Subcutaneous adipose tissue (tissue), 4 donors: ENCODE results near the gene AP5S1. TPM values are rescaled to one million over a fixed set of nuclear protein-coding genes. Genes with fewer than 3 reads are reported as not detected.

Experiments
- total RNA-seq, 4 donors: library from RNA; depleted of rRNA; stranded (reverse); fragments of >200 nt; gene quantifications; one replicate each; pipeline ENCODE4 v1.1.0, GENCODE V29; 2016
- TF ChIP-seq, protein P1 (sequence below): fragments of 450-650 bp; IDR thresholded peaks from one replicate; pipeline ENCODE4 v1.5.1; 2016; ENCODE audit warnings: low read depth, mild to moderate bottlenecking, control low read depth, antibody characterized with exemption, moderate library complexity

Gene AP5S1
- total RNA-seq, 4 donors from 2014 or later = 8.0 to 15.1 (median 10.6) TPM

DNA sequence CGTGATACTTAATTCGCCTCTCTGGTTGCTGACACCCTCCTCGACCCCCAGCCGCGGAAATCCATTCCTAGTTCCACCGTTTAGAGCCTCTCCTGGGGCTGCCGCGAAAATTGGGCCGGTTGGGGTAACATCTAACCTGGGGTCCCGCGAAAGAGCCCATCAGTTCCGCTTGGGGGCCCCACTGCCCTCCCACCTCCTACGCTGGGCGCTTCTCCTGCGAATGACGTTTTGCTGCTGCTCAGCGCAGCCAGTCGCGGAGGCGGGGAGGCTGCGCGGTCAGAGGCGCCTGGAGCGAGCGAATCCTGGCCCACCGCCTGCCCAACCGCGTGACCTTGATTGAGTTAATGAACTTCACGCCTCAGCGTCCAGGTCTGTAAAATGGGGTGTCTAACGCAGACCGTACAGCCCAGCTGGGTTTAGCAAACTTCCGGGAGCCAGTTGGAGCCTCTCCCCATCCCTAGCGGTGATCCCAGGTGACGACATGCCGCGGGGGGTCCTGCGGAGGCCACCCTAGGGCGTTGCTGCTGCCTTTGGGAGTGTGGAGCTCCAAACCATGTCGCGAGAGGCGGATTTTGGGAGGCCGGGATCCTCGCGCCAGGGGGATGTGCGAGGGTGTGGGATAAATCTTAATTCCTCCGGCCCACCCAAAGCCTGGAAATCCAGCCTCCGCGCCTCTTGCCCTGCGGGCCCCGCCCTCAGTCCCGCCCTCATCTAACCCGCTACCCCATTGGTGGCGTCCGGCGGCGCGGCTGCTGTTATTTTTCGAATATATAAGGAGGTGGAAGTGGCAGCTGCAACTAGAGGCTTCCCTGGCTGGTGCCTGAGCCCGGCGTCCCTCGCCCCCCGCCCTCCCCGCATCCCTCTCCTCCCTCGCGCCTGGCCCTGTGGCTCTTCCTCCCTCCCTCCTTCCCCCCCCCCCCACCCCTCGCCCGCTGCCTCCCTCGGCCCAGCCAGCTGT, 24.6 kb upstream of the AP5S1 start, which contains the start of gene CDC25B:
Gene CDC25B, plus strand, starts transcription at position 800 of the 958 bp plus-strand sequence. CDS start 222 bp downstream, outside the sequence.
- TF ChIP-seq, protein P1, sequence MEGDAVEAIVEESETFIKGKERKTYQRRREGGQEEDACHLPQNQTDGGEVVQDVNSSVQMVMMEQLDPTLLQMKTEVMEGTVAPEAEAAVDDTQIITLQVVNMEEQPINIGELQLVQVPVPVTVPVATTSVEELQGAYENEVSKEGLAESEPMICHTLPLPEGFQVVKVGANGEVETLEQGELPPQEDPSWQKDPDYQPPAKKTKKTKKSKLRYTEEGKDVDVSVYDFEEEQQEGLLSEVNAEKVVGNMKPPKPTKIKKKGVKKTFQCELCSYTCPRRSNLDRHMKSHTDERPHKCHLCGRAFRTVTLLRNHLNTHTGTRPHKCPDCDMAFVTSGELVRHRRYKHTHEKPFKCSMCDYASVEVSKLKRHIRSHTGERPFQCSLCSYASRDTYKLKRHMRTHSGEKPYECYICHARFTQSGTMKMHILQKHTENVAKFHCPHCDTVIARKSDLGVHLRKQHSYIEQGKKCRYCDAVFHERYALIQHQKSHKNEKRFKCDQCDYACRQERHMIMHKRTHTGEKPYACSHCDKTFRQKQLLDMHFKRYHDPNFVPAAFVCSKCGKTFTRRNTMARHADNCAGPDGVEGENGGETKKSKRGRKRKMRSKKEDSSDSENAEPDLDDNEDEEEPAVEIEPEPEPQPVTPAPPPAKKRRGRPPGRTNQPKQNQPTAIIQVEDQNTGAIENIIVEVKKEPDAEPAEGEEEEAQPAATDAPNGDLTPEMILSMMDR = no peak

DNA sequence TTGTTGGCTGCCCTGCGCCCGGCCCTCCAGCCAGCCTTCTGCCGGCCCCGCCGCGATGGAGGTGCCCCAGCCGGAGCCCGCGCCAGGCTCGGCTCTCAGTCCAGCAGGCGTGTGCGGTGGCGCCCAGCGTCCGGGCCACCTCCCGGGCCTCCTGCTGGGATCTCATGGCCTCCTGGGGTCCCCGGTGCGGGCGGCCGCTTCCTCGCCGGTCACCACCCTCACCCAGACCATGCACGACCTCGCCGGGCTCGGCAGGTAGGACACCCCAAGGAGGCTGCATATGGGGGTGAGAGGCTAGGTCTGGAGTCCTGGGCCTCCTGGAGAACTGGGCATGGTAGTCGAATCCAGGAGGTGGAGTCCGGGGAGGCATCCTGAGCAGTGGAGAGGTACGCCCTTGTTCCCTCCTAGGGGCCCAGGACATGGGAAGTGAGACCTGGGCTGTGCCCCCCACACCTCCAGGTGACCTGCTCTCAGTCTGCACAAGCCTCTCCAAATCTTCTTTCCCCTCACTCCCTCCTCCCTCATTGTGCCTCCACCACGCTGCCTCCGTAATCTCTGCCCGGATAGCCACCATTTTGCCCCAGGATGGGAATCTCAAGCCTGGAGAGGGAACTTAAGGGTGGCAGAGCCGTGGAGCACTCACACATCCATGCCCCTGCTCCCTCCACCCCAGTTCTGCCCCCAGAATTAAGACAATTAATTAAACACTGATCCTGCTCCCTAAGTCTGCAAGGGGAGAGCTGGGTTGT, 23.7 kb upstream of the AP5S1 start:
- TF ChIP-seq, protein P1 = no peak

DNA sequence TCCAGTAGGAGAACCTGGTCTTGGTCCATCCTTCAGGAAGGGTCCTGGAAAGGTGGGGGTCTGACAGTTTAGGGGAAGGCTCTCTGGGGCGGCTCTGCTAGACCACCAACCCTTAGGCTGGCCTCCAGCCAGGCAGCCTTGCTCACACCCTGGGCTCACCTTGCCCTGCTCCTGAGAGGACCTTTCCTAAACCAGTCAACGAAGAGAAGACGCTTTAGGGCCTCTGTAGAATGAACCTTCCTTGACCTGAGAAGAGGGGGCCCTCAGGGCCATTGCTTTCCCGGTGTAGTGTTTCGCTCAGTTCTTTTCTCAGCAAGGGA, 23.2 kb upstream of the AP5S1 start:
- TF ChIP-seq, protein P1 = no peak

DNA sequence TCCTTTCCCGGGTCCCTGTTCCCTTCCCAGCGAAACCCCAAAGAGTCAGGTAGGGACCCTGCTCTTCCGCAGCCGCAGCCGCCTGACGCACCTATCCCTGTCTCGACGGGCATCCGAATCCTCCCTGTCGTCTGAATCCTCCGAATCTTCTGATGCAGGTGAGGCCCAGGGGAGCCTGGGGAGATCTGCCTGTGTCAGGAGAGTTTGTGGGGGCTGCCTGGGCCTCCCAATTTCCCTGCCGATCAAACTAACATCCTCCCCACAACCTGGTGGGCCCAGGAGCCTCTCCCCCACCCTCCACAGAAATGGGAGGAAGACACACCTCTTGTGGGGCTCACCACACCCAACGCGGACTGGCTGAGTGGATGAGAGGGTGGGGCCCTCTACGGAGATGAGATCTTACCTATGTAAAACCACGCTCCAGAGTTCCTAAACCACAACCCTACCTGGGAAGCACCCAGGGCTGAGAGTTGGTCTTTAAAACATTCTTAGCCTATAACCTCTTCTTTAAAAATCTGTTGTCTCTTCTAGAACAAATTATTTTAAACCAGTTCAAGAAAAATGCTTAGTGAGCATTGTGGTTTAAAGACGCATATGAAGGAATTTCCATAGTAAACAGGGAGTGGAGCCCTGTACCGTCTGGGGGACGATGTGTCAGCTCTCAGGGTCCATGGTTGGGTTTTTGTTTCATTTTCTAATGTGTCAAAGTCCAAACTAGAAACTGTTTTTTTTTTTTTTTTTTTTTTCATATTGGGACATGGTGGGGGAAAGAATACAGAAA, 22.6 kb upstream of the AP5S1 start:
- TF ChIP-seq, protein P1 = no peak

DNA sequence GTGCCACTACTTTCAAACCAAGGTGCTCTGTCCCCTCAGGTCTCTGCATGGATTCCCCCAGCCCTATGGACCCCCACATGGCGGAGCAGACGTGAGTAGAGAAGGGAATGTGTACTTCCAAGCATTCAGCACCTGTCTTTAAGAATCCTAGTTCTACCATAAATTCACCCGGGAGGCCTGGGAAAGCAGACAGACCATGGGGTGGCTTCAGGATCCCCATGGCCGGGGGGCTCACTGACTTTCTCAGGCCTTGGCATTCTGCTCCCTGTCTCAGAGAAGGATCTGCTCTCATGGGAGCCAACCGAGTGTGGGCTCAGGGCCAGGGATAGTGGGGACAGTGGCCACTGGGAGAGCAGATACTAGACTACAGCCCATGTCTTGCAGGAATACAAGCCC, 22.0 kb upstream of the AP5S1 start:
- TF ChIP-seq, protein P1 = no peak

DNA sequence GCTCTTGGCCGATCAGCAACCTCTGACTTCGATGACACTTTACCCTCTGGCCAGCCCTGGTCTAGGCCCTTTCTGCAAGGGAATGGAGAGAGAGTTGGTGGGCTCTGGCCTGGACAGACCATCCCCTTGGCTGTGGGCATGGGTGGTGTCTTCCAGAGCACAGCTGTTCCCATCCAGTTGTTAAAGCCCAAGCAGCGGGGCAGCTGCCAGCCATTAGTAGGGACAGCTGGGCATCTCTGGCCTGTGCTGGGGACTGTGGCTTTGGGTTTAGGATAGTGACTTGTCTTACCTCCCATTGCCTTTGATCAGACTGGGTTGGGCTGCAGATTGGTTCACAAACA, 21.5 kb upstream of the AP5S1 start:
- TF ChIP-seq, protein P1 = no peak
